HTR-8/SVneo (cell line): ENCODE measurements around the gene TMEM134.
"Not testable (repeated sequence)": the region's sequence is repeated elsewhere in the genome, so short reads cannot be mapped to it uniquely, and the experiment has no call there.

Source experiments
- DNase-seq: peaks from one replicate; pipeline ENCODE4 v3.0.0; 2011; ENCODE audit warnings: low spot score, mixed read lengths; ENCODE audit not compliant: insufficient read length
- FAIRE-seq: peaks from 2 replicates; lab custom pipeline; 2011; peaks lifted over from hg19 to GRCh38; lab: Jason Lieb, UNC

TMEM134 gene

DNA sequence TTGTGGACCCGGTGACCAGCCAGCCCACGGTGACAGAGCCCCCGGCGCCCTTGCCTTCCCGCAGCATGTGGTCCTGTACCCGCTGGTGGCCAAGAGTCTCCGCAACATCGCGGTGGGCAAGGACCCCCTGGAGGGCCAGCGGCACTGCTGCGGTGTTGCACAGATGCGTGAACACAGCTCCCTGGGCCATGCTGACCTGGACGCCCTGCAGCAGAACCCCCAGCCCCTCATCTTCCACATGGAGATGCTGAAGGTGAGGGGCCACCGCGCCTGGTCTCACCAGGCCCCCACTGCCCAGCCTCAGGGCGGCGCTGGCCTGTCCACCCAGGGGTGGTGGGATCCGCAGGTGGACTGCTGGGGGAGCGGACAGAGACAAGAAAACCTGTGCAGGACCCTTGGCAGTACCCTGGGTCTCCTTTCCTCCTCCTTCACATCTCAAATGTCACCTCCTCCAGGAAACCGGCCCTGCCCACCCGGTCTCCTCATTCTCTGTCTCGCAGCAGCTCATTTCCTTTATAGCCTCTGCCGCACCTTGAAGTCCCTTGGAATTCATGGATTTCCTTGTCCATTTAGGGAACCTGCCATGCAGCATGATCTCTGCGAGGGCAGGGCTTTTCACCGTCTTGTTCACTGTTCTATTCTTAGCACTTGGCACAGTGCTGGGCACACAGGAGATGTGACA, 20.3 kb upstream of the TMEM134 start:
- FAIRE-seq (peak; percentile 16), DNase-seq (no peak)

GRCh38 chr11:67486481-67487195, 17.6 kb upstream of the TMEM134 start:
- FAIRE-seq: no peak
- DNase-seq: no peak

GRCh38 chr11:67485873-67486361, 16.9 kb upstream of the TMEM134 start:
- not testable (repeated sequence) for FAIRE-seq, DNase-seq

DNA sequence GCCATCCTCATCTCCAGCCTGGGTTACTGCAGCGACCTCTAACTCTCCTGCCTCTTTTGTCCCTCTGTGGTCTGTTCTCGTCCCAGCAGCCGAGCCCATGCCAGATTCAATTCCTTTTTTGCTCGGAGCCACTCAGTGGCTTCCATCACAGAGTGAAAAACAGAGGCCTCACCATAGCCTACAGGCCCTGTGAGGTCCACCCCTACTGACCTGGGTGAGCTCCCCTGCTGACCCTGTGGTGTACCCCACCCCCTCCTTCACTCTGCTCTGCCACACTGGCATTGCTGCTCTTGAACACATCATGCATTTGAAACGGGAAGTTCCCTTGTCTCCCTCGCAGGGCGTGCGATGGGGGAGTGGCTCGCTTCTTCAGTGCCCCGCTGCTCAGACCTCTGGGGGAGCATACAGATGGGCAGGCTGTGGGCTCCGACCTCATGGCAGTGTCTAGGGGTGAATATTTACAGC, 15.8 kb upstream of the TMEM134 start:
- no peak for DNase-seq
- no peak for FAIRE-seq

GRCh38 chr11:67483831-67484665, 15.0 kb upstream of the TMEM134 start:
- DNase-seq: no peak
- peak; percentile 69 for FAIRE-seq

- FAIRE-seq (peak; percentile 96), DNase-seq (peak; percentile 100)
Observed at GRCh38 chr11:67482827-67483798, 14.1 kb upstream of the TMEM134 start, which contains the start of gene AIP. Gene AIP, plus strand, starts transcription at chr11:67483026. Its CDS starts 133 bp downstream, at chr11:67483159.

DNA sequence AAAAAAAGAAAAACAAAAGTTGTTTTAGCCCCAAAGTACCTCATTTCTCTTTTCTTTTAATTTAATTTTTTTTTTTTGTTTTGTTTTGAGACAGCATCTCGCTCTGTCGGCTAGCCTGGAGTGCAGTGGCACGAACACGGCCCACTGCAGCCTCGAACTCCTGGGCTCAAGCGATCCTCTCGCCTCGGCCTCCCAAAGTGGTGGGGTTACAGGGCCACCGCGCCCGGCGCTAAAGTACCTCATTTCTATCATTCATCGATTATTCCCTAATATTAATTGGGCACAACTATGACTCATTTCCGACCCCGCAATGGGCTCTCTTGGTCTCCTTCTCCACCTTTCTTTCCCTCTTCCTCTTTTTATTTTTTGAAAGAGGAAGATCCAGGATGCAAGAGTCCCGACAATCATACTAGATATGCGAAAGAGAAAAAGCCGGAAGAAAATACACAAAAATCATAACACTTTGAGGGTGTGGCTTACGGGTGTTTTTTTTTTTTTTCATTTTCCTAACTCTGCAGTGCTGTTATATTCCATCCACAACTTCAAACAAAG, 13.3 kb upstream of the TMEM134 start:
- FAIRE-seq (no peak), DNase-seq (no peak)

DNA sequence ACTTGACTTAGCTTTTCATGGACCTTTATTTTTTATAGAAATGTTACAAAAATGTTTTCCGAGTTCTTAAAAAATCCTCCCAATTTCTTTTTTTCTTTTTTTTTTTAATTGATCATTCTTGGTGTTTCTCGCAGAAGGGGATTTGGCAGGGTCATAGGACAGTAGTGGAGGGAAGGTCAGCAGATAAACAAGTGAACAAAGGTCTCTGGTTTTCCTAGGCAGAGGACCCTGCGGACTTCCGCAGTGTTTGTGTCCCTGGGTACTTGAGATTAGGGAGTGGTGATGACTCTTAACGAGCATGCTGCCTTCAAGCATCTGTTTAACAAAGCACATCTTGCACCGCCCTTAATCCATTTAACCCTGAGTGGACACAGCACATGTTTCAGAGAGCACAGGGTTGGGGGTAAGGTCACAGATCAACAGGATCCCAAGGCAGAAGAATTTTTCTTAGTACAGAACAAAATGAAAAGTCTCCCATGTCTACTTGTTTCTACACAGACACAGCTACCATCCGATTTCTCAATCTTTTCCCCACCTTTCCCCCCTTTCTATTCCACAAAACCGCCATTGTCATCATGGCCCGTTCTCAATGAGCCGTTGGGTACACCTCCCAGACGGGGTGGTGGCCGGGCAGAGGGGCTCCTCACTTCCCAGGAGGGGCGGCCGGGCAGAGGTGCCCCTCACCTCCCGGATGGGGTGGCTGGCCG, 8.4 kb upstream of the TMEM134 start:
- DNase-seq, FAIRE-seq: not testable (repeated sequence)

- not testable (repeated sequence) for FAIRE-seq, DNase-seq
Observed at GRCh38 chr11:67476692-67477091, 7.6 kb upstream of the TMEM134 start.

GRCh38 chr11:67472882-67473281, 3.8 kb upstream of the TMEM134 start:
- FAIRE-seq: no peak
- no peak for DNase-seq

DNA sequence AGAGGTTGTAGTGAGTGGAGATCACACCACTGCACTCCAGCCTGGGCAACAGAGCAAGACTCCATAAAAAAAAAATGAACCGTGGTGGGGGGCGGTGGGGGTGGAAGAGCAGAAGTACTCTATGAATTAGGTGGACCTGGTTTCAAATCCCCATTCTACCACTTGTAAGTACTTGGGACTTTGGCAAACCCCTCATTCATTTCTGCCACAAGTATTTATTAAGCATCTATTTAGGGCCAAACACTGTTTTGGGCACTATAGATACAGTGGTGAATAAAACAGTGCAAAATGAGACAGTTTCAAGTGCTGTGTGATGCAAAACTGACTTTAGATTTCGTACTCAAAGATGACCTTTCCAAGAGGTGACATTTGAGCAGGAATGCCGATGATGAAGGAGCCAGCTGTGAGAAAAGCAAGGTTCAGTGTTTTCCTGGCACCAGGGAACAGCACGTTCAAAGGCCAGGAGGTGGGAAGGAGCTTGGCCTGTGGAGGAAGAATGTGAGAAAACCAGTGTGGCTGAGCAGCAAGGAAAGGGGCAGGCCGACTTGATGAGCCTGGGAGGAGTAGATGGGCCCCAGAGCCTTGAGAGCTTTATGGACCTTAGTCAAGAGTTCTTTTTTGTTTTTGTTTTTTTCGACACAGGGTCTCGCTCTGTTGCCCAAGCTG, 1.4 kb upstream of the TMEM134 start:
- FAIRE-seq (no peak), DNase-seq (no peak)

GRCh38 chr11:67469508-67469811, 409 bp upstream of the TMEM134 start:
- FAIRE-seq: no peak
- DNase-seq: no peak

GRCh38 chr11:67468456-67468758, 644 bp downstream of the TMEM134 start:
- no peak for FAIRE-seq
- no peak for DNase-seq

GRCh38 chr11:67468056-67468455, 995 bp downstream of the TMEM134 start:
- FAIRE-seq: no peak
- DNase-seq: no peak

- DNase-seq (no peak), FAIRE-seq (no peak)
Observed at GRCh38 chr11:67466962-67467771, 1.9 kb downstream of the TMEM134 start.

DNA sequence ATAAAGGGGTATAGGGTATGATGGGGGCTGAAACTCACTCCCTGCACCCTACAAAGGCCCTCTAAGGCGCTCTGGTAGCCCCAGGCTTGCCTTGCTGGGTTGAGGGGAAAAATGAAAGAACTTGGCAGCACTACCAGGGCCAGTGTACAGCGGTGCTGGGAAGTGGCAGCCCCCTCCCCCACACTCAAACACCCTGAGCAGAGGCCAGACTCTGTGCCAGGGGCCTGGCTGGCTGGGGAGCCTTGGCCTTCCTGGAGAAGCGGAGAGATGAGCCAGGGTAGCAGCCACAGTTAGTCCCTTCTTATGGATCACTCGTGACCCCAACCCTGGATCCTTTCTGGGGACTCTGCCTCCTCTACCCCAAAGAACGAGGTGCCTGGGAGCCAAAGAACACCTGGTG, 2.7 kb downstream of the TMEM134 start:
- DNase-seq (no peak), FAIRE-seq (no peak)

DNA sequence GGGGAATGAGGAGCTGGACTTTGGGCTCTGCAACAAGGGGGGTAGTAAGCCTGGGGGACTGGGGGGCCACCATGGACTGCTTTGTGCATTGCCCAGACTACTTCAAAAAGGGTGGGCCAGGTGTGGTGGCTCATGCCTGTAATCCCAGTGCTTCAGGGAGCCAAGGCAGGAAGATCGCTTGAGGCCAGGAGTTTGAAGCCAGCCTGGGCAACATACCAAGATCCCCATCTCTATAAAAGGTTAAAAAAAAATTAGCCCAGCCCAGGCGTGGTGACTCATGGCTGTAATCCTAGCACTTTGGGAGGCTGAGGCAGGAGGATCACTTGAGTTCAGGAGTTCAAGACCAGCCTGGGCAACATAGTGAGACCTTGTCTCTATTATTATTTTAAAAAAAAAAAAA, 3.5 kb downstream of the TMEM134 start:
- DNase-seq, FAIRE-seq: not testable (repeated sequence)

DNA sequence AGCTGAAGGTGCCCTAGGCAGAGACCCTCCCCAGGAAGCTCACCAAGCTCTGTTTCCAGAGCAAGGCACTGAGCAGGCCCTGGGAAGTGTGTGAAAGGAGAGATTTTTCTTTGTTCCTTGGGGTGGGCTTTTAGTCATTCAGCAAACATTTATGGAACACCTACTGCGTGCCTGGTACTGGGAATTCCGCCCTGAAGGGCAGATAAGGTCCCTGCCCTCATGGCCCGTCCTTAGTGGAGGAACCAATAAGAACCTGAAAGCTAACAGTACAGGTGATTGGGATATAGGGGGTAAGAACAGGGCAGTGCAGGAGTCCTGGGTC, 3.9 kb downstream of the TMEM134 start:
- FAIRE-seq: no peak
- DNase-seq: no peak
